Caki2 (cell line): ENCODE data around the gene MYO19. TPM values are rescaled to one million over a fixed set of nuclear protein-coding genes. Genes with fewer than 3 reads are reported as not detected.
"Not testable (repeated sequence)": the region's sequence is repeated elsewhere in the genome, so short reads cannot be mapped to it uniquely, and the experiment has no call there.

ENCODE experiments used
- DNase-seq: peaks from one replicate; pipeline ENCODE4 v3.0.0-alpha.2; 2015; ENCODE audit warnings: low read depth
- in situ Hi-C: cut with HindIII; loops from 2 replicates; pipeline ENCODE4 v1.10.0; 2016; ENCODE audit warnings: low sequenced_read_pairs, low pct_unique_long_range_greater_than_20kb, mixed read lengths
- total RNA-seq: library from RNA; depleted of rRNA; stranded (reverse); fragments of >200 nt; shearing (Covaris generic); gene quantifications from 2 replicates; pipeline ENCODE4 v1.2.3, GENCODE V29; 2014; ENCODE audit warnings: low replicate concordance

The MYO19 gene
- total RNA-seq, 1 experiment from 2014 or later, result 47.5 TPM

GRCh38 chr17:36481829-36482228 is 52.8 kb downstream of the MYO19 start:
- in situ Hi-C loops, result no loop called here
- DNase-seq, result no peak

- DNase-seq, result no peak
- in situ Hi-C loops, result no loop called here
These were observed 59.2 kb downstream of the MYO19 start for GRCh38 chr17:36475346-36475970.

GRCh38 chr17:36474571-36474970 is 60.1 kb downstream of the MYO19 start:
- no peak for DNase-seq
- in situ Hi-C loops, result no loop called here

GRCh38 chr17:36470499-36470898 is 64.2 kb downstream of the MYO19 start:
- DNase-seq, result no peak
- in situ Hi-C loops, result no loop called here

- in situ Hi-C loops, result no loop called here
- DNase-seq, result no peak
These were observed 64.9 kb downstream of the MYO19 start for GRCh38 chr17:36469733-36470132.

- in situ Hi-C loops, result no loop called here
- no peak for DNase-seq
These were observed 65.6 kb downstream of the MYO19 start for GRCh38 chr17:36468903-36469635.

GRCh38 chr17:36464765-36465088 is 69.9 kb downstream of the MYO19 start:
- in situ Hi-C loops, result no loop called here
- no peak for DNase-seq

- in situ Hi-C loops, result no loop called here
- peak; percentile 83 for DNase-seq
These were observed 70.5 kb downstream of the MYO19 start for GRCh38 chr17:36463916-36464764.

- in situ Hi-C loops, result no loop called here
- no peak for DNase-seq
These were observed 73.1 kb downstream of the MYO19 start for GRCh38 chr17:36461330-36462110.

GRCh38 chr17:36460265-36460937 is 74.3 kb downstream of the MYO19 start:
- in situ Hi-C loops, result no loop called here
- no peak for DNase-seq

- DNase-seq, result no peak
- in situ Hi-C loops, result no loop called here
These were observed 75.1 kb downstream of the MYO19 start for GRCh38 chr17:36459601-36460000.

GRCh38 chr17:36459045-36459444 is 75.6 kb downstream of the MYO19 start:
- no peak for DNase-seq
- in situ Hi-C loops, result no loop called here

GRCh38 chr17:36457701-36458100 is 77.0 kb downstream of the MYO19 start:
- DNase-seq, in situ Hi-C loops: not testable (repeated sequence)

- in situ Hi-C loops, DNase-seq: not testable (repeated sequence)
These were observed 81.8 kb downstream of the MYO19 start for GRCh38 chr17:36452888-36453287.

- DNase-seq, in situ Hi-C loops: not testable (repeated sequence)
These were observed 84.7 kb downstream of the MYO19 start for GRCh38 chr17:36449997-36450396.
